Right atrium auricular region (tissue), 2 donors: ENCODE results near the gene SCN4A. TPM values are rescaled to one million over a fixed set of nuclear protein-coding genes. Genes with fewer than 3 reads are reported as not detected.

Experiments used
- DNase-seq: peaks from one replicate; pipeline ENCODE4 v3.0.0-alpha.2; 2019; ENCODE audit warnings: low spot score
- H3K27ac ChIP-seq, 2 donors: fragments of 200-600 bp; sonication (generic); 1 replicate in 1 of 2; 2 replicates in 1 of 2; pipeline ENCODE4 v1.5.1; 2016 to 2019
- H3K27me3 ChIP-seq, 2 donors: fragments of 200-600 bp; sonication (generic); one replicate each; pipeline versions ENCODE4 v1.5.1 to v1.6.0; 2017 to 2019
- H3K36me3 ChIP-seq: fragments of 200-600 bp; sonication (generic); one replicate; pipeline ENCODE4 v1.5.1; 2016
- H3K4me1 ChIP-seq, 2 donors: fragments of 200-600 bp; sonication (generic); one replicate each; pipeline versions ENCODE4 v1.5.1 to v1.6.0; 2017 to 2019
- H3K4me3 ChIP-seq, 2 donors: fragments of 200-600 bp; sonication (generic); 1 replicate in 1 of 2; 2 replicates in 1 of 2; pipeline ENCODE4 v1.5.1; 2017 to 2019; ENCODE audit warnings: mild to moderate bottlenecking in 1 of 2, moderate library complexity in 1 of 2
- H3K9me3 ChIP-seq, 2 donors: fragments of 200-600 bp; sonication (generic); one replicate each; pipeline ENCODE4 v1.5.1; 2019
- CTCF ChIP-seq, 2 donors: fragments of 200-600 bp; sonication (generic); IDR thresholded peaks; one replicate each; pipeline ENCODE4 v1.5.1; 2019; ENCODE audit warnings: antibody characterized with exemption in 2 of 2
- total RNA-seq, 2 donors: library from RNA; depleted of rRNA; stranded (reverse); fragments of >200 nt; gene quantifications; one replicate each; pipeline ENCODE4 v1.1.0, GENCODE V29; 2016

Gene SCN4A
- total RNA-seq, 2 donors from 2014 or later = 0.74 to 2.5 TPM

GRCh38 chr17:64002658-64003525, 30.2 kb upstream of the SCN4A start:
- peak; percentile 46 for DNase-seq

GRCh38 chr17:64001763-64002529, 29.2 kb upstream of the SCN4A start:
- TF ChIP-seq CTCF (IDR thresholded peaks at IDR 0.05) = no peak
- peaks cover 0 to 8% of the 10 kb centered on the region in 2 donors for H3K27me3 ChIP-seq
- DNase-seq = peak; percentile 89
- H3K4me1 ChIP-seq = peaks cover 0 to 42% of the 10 kb centered on the region in 2 donors
- H3K36me3 ChIP-seq = no peaks in the 10 kb centered on the region
- H3K27ac ChIP-seq = peak overlapping the region; percentile 70 to 76
- H3K9me3 ChIP-seq = no peaks in the 10 kb centered on the region
- no peak overlapping the region for H3K4me3 ChIP-seq

More at GRCh38 chr17:64002658-64003525, 30.2 kb upstream of the SCN4A start:
- Histone ChIP-seq H3K27me3 (peaks cover 0 to 7% of the 10 kb centered on the region in 2 donors), H3K27ac (peak overlapping the region; percentile 70 to 76), H3K4me1 (peaks cover 0 to 43% of the 10 kb centered on the region in 2 donors), H3K9me3 (no peaks in the 10 kb centered on the region), H3K4me3 (no peak overlapping the region), H3K36me3 (no peaks in the 10 kb centered on the region)
- no peak for TF ChIP-seq CTCF (IDR thresholded peaks at IDR 0.05)

- no peaks in the 10 kb centered on the region for H3K36me3 ChIP-seq
- no peak for DNase-seq
- no peak for TF ChIP-seq CTCF (IDR thresholded peaks at IDR 0.05)
- H3K4me1 ChIP-seq = peaks cover 0 to 41% of the 10 kb centered on the region in 2 donors
- H3K9me3 ChIP-seq = no peaks in the 10 kb centered on the region
- no peak overlapping the region for H3K4me3 ChIP-seq
- peak overlapping the region; percentile 70 to 76 for H3K27ac ChIP-seq
- H3K27me3 ChIP-seq = peaks cover 0 to 8% of the 10 kb centered on the region in 2 donors
Observed at GRCh38 chr17:64001091-64001579, 28.4 kb upstream of the SCN4A start.

- Histone ChIP-seq H3K9me3 (no peaks in the 10 kb centered on the region), H3K27ac (no peak overlapping the region), H3K4me3 (no peak overlapping the region), H3K4me1 (peaks cover 0 to 37% of the 10 kb centered on the region in 2 donors), H3K36me3 (no peaks in the 10 kb centered on the region), H3K27me3 (peaks cover 0 to 8% of the 10 kb centered on the region in 2 donors)
- no peak for TF ChIP-seq CTCF (IDR thresholded peaks at IDR 0.05)
- DNase-seq = no peak
Observed at GRCh38 chr17:63999680-64000531, 27.2 kb upstream of the SCN4A start.
